GM18508 (cell line): ENCODE data around the gene RNASE13.

Source experiments
- ATAC-seq: cut with Tn5 transposase; IDR thresholded peaks from one replicate; pipeline ENCODE4 v1.9.1; 2021; ENCODE audit warnings: moderate number of reproducible peaks; ENCODE audit not compliant: insufficient read depth, unreplicated experiment

Gene RNASE13

DNA sequence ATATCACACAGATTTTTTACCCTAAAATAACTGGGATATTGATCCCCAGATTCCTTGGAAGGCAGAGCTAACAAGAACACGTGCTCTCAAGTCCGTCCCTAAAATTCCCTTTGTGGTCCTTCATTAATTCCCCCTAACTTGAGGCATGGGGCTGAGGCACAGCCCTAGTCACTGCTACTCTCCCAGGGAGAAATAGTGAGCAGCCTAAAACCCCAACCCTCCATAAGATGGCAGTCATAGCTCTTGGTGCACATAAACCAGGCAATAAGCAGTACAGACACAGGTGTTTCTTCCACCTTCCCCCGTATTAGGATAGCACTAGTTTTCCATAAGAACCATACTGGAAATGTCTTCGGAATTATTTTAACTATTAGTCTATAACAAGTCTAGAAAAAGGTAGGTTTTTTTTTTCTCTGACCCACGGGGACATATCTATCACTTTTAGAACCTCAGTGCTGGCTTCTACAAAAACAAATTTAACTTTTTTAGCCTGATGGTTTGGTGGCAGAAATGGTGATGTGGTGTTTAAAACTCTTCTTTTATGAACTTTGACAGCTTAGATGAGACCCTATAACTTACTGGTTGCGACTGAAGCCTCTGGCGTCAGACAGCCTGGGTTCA is 32.4 kb upstream of the RNASE13 start:
- no peak for ATAC-seq

DNA sequence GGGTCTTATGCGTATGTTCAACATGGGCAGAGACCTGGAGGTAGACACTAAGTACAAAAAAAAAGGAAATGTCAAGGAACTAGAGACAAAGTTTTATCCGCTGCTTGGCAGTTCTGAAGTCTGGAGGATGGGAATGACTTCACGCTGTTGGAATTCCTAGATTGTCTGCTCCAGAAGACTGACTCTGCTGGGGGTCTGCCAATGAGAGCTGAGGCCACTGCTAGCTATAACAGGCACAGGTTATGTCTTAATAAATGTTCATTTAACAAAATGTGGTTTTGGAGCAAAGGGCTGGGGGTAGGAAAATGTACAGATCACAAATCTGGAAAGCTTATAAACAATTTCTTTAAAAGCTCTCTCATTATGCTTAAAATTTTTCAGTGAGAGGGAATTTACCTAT is 28.9 kb upstream of the RNASE13 start:
- no peak for ATAC-seq

DNA sequence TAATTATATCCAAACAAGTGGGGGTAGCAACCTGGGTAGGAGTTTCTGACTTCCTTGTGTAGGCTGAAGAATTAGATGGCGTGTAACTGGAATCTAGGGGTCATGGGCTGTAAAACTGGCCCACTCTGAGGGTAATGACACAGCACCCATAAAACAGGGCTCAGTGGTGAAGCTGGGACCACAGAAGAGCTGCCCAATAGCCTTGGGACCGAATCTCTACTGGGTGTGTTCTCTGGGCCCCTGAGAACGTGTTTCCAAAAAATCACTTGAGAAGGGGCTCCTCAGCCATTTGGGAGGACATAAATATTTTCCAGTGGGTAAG is 26.7 kb upstream of the RNASE13 start:
- no peak for ATAC-seq

DNA sequence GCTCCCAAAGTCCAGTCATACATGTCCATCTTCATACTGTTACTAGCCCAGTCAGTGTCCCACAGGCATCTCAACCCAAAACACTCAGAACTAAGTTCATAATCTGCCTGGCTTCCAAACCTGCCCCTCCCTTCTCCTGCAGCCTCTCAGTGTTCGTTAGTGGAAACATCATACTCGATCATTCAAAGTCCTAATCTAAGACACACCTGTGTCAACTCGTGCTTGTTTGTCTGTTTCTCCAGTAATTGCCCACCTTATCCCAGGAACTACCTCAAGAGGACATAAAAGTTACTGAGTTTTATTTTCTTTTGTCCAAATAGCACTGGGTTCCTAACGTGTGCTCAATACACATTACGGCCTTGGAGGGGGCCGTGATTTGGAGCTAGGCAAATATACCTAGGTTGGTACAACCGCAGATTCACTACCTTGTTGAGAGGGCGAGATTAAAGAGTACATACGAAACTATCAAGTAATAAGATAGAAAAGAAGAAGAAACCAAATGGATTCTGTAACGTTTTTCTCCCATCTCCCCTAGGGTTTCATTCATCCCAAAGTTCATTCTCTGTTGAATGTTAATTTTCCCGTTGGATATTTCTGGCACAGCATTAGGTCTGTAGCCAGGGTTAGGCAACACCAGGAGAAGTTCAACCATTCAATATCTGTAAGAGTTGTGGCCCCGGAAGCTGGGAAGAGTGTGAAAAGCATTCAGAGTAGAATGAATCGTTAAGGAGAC is 26.2 kb upstream of the RNASE13 start:
- ATAC-seq = no peak

DNA sequence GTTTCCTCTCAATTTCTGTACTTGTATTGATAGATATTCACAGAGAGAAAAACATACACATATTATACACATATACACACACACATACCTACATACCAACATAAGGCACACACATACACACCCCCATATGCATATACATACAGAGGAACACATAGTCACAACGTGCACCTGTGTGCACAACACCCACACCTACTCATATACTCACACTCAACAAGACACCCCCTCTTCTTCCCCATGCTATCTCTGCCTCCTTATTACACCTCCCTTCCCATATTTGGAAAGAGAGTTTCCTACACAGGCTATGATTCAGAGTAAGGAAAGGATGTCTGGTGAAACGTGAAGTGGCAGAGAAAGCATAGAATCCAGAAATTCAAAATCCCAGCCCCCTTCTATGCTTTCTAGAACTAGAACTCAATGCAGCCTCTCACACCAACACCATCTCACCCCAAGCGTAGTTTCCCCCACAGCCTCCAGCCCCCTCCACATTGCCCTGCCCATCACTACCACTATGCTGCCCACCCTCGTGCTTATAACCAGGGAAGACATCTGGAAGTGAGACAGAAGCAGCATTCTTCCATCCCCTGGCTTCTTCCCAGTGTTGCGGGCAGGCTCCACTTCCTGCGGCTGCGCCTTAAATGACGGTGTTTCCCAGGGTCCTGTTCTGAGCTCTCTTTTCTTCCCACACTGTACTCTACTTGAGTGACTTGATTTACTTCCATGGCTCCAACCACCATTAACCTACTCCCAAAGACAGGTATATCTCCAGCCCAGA is 25.4 kb upstream of the RNASE13 start:
- no peak for ATAC-seq

DNA sequence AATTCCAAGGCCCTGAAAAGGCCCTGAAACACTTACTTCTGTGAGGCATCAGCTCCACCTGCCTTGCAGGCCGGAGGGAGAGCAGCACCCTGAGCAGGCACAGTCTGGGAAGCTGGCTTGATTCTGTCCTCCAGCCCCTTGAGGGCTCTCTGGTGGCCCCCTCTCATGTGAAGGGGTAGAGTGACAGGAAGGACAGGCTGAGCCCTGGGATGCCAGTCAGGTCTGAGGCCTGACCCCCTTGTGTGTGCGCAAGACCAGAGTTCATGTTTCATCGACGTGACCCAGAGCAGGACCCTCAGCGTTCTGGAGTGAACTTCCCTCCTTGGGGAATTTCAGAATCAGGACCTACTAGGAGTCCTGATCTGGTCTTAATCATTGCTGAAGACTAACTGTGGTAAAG is 24.3 kb upstream of the RNASE13 start:
- ATAC-seq = no peak

DNA sequence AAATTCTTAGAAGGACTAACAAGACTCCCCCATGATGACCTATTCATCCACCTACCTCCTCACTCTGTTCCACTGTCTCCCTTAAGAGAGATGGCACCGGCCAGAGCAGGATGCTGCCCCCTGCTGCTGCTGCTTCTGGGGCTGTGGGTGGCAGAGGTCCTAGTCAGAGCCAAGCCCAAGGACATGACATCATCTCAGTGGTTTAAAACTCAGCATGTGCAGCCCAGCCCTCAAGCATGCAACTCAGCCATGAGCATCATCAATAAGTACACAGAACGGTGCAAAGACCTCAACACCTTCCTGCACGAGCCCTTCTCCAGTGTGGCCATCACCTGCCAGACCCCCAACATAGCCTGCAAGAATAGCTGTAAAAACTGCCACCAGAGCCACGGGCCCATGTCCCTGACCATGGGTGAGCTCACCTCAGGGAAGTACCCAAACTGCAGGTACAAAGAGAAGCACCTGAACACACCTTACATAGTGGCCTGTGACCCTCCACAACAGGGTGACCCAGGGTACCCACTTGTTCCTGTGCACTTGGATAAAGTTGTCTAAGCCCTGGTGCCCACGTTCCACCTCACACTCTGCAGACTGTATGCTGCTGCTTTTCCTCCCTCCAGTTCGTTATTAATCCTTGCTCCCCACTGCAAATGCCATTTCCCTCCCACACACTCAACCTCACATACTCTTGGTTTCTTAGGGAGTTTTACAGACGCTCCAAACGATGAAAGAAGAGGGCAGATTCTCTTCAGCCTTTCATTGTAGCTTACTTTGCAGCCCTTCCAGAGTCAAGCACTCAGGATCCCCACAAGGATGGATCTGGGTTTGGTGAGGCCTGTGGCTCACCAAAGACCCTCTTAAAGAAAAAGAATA is 23.4 kb upstream of the RNASE13 start, which contains the start of gene RNASE8:
Gene RNASE8, plus strand, starts transcription at position 20 of the 873 bp plus-strand sequence. Its CDS starts 71 bp downstream, at position 91.
- no peak for ATAC-seq

DNA sequence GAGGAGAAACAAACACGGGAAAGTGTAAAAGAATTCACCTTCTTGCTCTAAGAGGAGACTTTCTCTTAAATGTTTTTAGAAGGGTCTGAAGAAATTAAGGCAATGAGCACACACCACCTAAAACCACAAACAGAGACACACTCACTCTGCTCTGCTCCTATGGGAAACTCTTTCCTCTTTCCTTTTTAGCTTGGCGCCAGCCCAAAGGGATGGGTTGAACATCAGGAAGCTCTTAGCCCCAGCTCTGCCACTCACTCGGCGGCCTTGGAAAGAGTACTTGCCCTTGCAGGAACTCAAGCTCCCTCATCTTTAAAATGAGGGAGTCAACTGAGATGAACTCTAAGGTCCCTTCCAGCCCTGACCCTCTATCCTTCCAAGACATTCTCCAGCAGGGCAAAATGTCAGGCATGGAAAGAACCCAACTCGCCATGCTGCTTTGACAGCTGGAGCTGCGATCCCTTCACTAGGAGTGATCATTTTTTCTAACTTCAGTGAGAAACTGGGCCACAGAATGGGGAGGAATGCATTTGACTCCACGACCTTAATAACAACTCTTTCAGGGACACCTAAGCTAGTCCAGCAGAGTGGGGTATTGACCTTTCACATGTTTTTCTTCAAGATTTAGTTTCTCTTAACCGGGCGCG is 22.0 kb upstream of the RNASE13 start:
- no peak for ATAC-seq

DNA sequence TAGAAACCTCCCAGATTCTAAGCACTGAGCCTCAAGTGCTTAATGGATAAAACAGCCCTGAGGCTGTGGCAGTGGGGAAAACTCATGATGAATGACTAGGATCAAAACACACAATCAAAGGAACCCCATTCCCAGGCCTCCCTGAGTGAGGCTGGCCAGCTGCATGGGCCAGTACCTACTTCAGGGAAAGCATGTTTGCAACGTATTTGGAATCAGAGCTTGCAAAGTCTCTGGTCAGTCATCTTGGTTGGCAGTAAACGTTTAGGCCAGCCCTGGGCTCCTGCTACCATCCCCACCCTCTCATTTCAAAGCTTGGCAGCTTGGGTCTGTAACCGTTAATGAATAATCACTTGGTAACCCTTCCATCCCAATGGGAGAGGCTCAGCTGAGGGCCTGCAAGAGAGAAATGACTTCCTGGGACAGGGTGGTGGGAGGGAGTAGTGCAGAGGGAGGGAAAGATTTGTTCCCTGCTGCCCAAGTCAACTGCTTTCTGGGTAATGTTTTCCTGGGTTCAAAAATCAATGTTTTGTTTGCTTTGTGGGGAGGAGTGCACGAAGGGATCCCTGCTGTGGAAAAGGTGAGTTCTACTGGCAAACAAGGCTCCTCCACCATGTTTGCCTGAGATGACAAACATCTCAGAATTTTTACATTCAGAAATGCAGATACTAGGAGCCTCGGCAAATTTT is 21.0 kb upstream of the RNASE13 start:
- no peak for ATAC-seq

DNA sequence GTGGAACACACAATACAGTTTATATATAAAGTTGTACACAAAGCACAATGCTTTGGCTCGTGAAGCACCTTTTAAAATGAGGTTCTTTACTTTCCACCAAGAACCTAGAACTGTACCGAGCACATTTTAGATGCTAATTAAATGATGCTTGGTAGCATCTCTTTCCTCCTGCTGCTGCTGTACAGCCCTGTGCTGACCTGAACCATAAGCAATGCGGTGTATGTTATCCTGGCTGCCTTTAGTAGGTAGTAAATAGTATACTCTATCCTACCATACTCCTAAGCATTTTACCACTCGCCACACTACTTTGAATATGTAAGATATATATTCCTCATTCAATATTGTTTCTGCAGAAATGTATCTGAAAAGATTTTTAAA is 20.1 kb upstream of the RNASE13 start:
- ATAC-seq = no peak

DNA sequence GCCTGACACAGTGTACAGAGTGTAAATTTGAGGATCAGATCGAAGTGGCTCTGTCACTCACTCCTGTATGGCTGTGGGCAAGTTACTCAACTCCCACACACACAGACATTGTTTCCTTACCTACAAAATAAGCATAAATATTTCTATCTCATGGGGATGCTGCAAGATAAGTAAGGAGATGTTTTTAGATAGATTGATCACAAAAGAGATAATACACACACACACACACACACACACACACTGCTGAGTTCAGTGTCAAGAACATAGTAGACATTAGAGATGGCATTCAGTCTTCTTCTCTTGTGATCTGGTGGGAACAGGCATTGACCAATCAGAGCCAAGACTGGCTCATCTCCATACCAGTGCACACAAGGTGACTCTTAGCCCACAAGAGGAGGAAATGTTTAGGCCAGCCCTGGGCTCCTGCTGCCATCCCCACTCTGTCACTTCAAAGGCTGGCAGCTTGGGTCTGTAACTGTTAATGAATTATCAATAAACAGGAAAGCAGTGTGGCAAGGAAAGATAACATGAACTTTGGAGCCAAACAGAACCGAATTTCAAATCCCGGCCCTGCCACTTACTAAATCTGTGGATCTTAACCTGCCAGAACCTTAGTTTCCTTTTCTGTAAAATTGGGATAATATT is 19.6 kb upstream of the RNASE13 start:
- no peak for ATAC-seq

DNA sequence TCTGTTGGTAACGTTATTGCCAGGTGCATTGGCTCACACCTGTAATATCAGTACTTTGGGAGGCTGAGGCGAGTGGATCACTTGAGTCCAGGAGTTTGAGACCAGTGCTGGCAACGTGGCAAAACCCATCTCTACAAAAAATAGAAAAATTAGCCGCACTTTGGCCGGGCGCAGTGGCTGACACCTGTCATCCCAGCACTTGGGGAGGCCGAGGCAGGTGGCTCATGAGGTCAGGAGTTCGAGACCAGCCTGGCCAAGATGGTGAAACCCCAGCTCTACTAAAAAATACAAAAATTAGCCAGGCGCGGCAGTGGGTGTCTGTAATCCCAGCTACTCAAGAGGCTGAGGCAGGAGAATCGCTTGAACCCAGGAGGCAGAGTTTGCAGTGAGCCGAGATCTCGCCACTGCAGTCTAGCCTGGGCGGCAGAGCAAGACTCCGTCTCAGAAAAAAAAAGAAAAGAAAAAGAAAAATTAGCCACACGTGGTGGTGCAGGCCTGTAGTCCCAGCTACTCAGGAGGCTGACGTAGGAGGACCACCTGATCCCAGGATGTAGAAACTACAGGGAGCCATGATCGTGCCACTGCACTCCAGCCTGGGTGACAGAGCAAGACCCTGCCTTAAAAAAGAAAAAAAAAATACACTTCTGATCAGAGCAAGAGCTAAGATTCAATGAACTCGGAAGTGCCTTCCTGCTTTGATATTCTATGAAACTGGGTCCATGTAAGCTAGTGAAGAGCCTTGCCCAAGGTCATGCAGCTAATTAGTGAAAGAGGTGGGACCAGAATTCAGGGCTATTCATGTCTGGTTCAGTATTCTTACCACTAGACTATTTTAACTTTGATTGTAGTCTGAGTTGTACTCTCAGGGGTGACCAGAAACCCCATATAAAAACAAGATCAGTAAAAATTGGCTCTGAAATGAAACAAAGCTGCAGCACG is 18.8 kb upstream of the RNASE13 start:
- no peak for ATAC-seq

DNA sequence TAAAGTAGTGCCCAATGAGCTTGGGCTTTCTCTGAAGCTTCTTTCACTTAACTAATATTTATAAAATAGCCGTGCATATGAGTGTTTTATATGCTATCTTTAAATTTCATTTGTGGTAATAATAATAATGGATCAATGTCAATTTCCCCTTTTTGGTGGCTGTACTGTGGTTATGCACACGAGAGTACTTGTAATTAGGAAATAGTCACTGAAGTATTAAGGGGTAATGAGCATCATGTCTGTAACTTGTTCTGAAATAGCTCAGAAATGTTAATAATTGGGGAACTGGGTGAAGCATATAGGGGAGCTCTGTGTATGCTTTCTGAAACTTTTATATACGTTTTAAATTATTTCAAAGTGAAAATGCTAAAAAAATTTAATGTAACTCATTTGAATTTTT is 16.0 kb upstream of the RNASE13 start:
- ATAC-seq = no peak

DNA sequence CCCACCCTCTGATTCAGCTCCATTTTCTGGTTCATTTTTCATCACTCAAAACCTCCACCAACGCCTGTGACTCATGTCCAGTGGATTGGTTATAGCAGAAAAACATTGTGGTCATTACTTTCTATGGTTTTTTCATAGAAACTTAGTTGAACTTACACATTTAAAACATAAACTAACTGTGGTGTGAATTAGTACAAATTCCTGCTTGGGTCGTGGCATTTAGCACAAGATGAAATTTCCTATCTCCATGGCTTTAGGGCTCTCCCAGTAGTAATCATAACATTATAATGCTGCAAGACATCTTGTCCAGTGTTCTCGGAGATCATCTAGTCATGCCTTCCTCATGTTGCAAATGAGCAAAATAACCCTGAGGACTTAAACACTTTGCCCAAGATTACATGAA is 14.7 kb upstream of the RNASE13 start:
- no peak for ATAC-seq

DNA sequence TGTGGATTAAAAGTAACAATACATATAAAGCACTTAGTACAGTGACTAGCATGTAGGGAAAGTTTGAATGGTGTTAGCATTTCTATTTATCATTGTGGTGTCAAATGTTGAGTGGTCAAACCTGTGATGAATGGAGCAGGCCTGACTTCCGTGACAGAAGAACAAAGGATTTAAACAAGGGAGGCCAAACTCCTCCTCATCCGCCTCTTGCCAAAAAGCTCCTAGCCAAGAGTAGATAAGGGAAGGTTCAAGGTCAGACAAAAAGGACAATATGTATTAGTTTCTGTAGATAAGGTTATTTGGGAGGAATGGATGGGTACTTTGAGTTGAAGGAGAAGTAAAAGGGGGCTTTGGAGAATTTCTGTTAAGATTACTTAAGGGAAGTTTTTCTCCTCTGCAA is 14.0 kb upstream of the RNASE13 start:
- no peak for ATAC-seq

DNA sequence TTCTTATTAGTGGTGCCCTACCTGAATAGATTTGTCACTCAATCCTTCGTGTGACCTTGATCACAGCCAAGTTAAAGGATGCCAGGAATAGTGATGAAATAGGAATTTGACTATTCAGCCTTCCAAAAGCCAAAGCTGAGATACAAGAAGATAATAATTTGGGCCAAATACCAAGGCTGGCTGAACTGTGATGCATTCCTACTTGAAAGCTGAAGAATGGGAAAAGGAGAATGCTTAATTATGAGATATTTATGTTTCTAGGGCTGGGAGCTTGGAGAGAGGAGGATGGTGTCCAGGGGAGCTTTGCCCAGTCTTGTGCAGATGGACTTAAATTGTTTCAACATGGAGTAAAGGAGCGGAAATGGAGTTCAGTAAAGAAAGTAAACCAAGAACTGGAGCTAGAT is 12.8 kb upstream of the RNASE13 start:
- no peak for ATAC-seq

DNA sequence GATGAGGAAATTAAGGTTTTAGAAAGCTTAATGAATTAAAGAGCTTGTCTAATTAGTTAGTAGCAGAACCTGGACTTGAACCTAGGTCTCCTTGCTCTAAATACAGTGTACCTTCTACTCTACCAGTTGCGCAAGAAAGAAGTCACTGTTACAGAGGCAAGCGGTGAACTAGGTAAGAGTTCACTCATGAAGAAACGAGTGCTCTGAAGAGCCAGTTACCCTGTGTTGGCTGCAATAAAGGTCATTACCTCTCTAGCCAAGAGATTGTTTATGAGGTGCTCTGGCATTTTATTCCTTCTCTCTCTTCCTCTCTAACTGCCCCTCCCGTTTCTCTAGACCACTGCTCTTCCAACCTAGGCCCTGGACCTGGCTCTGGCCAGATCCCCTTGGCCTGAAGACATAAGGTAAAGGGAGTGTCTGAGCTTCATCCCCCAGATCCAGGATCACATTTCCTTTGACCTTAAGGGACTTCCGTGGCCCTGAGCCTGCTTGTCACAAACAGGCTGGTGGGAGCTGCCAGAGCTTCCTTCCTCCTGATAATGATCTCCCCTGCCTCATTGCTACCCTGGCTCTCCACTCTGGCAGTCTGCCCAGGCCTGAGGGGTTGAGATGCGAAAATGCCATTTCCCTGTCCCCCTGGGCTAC is 9.5 kb upstream of the RNASE13 start:
- no peak for ATAC-seq
